NCI-H446 (cell line): ENCODE data around the gene CACNA2D4.
A peak's percentile ranks its signal among the peaks of the same experiment; 100 is the strongest.

Source experiments
- DNase-seq, 2 experiments: peaks; one replicate each; lab custom pipeline; 2025; lab: John Stamatoyannopoulos, UW

Gene CACNA2D4

DNA sequence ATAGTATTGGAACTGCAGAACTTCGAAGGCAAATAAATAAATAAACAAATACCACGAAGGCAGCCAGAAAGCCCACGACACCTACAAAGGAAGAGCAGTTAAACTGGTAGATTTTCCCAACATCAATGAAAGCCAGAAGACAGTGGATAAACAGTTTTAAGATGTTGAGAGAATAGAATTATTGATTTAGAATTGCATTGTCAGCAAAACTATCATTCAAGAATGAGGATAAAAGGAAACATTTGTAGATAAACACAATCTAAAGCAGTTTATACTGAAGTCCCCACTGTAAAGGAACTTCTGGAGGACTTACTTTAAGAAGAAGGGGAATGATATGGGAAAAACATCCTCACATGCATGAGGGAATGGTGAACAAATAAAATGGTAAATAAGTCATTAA is 29.5 kb downstream of the CACNA2D4 start:
- DNase-seq, result no peak

- no peak for DNase-seq
Observed at GRCh38 chr12:1886396-1887008, 31.9 kb downstream of the CACNA2D4 start.

- no peak for DNase-seq
Observed at GRCh38 chr12:1885599-1886245, 32.7 kb downstream of the CACNA2D4 start.

DNA sequence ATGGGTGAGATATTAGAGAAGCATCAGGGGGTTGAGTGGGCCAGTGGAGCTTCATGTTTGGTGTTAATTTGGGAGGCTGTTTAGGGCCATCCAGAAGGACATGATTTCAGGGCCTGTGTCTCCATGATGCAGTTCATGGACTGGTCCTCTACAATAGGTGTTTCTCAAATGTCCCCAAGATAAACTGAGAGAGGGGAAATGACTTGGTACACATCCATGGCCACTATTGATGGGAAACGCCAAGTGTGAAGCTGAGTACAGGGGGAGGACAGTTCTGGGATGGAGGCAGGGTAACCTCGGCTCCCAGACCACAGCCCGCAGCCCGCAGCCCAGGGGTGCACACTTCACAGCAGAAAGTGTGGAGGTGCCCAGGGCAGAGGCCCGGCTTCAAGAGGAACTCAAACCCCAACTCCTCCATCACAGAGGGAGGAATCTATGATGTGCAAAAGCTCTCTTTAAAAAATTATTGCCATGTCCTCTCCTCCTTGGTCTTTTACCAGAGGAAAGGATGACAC is 33.3 kb downstream of the CACNA2D4 start:
- no peak for DNase-seq

DNA sequence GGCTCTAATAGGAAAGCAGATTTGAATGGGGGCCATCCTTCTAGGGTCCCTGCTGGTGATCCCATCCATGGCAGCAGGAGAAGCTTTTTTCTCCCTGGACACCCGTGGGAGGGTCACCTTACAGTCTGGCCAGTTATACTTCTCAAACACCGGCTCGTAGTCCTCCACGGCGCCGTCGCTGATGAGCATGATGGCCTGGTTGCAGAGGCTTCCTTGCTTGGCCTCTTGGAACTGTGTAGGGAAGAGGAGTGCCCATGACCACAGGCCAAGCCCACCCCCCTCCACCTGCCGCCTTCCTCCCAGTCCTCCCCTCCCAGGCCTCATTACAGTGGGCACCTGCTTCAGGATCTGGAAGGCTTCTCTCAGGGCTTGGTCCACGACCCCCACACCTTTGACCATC is 33.8 kb downstream of the CACNA2D4 start:
- no peak for DNase-seq

DNA sequence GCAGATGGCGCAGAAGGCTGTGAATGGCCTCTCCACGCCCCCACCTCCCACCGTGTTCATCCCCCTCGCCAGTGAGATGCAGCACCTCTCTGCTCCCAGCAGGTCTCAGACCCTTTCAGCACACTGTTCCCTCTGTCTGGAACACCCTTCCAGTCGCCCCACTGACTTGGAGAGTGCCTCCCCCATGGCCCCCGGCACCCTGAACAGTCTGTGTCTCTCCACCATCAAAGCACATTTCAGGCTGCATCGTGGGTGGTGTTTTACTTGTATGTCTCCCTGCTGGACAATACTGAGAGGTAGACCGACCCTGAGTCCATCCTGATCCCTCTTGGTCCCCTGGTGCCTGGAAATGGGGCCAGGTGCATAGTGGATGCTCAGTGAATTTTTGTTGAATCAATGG is 34.9 kb downstream of the CACNA2D4 start:
- DNase-seq, result no peak

- no peak for DNase-seq
Observed at GRCh38 chr12:1882850-1883470, 35.5 kb downstream of the CACNA2D4 start.

- no peak for DNase-seq
Observed at GRCh38 chr12:1882405-1882804, 36.0 kb downstream of the CACNA2D4 start.

- no peak for DNase-seq
Observed at GRCh38 chr12:1881936-1882335, 36.5 kb downstream of the CACNA2D4 start.

DNA sequence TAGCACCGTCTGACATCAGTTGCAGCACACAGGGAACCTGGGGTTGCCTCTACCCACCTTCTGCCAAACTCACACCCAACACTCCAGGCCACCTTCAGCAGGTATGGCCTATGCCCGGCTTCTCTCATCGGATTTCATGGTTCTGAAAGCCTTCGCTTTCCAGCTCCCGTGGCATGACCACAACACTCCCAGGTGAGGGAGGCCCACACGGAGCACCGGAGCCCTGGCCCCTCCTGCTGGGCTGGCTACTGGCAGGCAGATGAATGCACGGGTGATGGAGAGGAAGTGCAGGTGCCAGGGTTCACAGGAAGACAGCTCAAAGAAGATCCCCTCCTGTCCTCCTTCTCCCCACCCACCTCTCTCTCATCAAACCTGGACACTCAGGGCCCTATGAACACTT is 37.2 kb downstream of the CACNA2D4 start:
- no peak for DNase-seq

GRCh38 chr12:1880876-1881275 is 37.6 kb downstream of the CACNA2D4 start:
- no peak for DNase-seq

DNA sequence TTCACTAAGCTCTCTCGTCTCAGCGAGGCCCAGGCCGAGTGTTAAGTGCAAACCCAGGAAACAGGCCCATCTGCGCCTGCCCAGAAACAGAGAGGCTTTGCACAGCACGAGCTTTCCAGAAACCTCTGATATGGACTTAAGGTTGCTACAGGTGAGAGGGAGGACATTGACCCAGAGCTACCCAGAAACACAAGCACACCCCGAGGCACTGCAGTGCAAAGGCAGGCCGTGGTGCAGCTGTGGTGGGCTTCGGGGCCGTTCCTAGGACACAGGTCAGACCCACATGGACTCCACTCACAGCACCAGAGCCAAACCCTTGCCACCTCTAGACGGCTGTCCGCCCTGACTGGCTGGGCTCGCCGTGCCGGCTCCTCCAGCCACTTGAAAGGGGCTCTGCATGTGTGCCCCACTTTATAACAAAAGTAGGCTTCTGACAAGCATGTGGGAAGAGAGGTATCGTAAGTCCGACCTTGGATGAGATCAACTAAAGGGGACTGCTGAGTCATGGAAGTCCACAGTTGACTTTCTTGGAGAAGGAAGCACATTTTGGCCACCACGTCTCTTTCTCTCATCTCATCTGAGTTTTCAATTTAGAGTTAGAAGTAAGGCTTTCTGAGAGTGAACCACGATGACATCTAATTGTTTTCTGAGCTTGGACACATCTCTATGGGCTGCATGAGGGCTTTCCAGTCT is 38.2 kb downstream of the CACNA2D4 start:
- DNase-seq, result no peak

GRCh38 chr12:1879633-1880032 is 38.8 kb downstream of the CACNA2D4 start:
- DNase-seq, result no peak

- DNase-seq, result no peak
Observed at GRCh38 chr12:1878695-1879094, 39.8 kb downstream of the CACNA2D4 start.

DNA sequence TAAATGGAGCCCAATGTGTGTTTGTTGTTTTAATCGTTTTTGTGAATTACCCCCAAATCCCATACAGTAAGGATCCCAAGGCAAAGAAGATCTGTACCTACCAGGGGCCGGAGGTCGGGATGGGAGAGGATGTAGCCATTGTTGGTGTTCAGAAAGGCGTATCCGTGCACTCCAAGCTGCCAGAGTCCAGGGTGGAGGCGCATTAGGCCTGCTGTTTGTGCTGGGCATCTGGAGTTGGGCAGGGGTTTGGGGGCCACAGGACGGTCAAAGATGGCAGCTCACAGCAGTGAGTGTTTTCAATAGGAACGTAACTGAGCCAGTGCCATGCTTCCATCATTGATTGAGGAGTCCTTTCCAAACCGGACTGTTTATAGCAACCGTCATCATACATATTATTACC is 40.2 kb downstream of the CACNA2D4 start:
- no peak for DNase-seq

GRCh38 chr12:1877169-1877878 is 41.1 kb downstream of the CACNA2D4 start:
- no peak for DNase-seq

GRCh38 chr12:1876086-1876485 is 42.4 kb downstream of the CACNA2D4 start:
- DNase-seq, result peak; percentile 67 to 71

GRCh38 chr12:1875608-1876007 is 42.8 kb downstream of the CACNA2D4 start:
- no peak for DNase-seq

GRCh38 chr12:1873531-1874510 is 44.6 kb downstream of the CACNA2D4 start:
- peak in 1 of 2 experiments; percentile 28 for DNase-seq

GRCh38 chr12:1872448-1872847 is 46.0 kb downstream of the CACNA2D4 start:
- no peak for DNase-seq

GRCh38 chr12:1872001-1872400 is 46.5 kb downstream of the CACNA2D4 start:
- peak; percentile 53 to 76 for DNase-seq
